Activated naive CD8-positive, alpha-beta T cell treated with anti-CD3 and anti-CD28 coated beads, Interleukin-2, amount 50 U/mL, for 24 hours (primary cell): ENCODE data around the gene OR2V1.
"Not testable (repeated sequence)": the region's sequence is repeated elsewhere in the genome, so short reads cannot be mapped to it uniquely, and the experiment has no call there.

Experiments
- ATAC-seq: fragments of 150-1000 bp; cut with Tn5 transposase; one replicate; pipeline ENCODE4 v1.10.0; 2021
- DNase-seq: peaks from one replicate; pipeline ENCODE4 v3.0.0; 2021
- H3K27ac Mint-ChIP-seq: one replicate; pipeline ENCODE4 v1.8.0; 2021; ENCODE audit warnings: mild to moderate bottlenecking, mixed read lengths
- H3K27me3 Mint-ChIP-seq: one replicate; pipeline ENCODE4 v1.8.0; 2021; ENCODE audit warnings: mixed read lengths
- H3K36me3 Mint-ChIP-seq: one replicate; pipeline ENCODE4 v1.8.0; 2021; ENCODE audit warnings: low read depth, mixed read lengths
- H3K4me1 Mint-ChIP-seq: one replicate; pipeline ENCODE4 v1.8.0; 2021; ENCODE audit warnings: mixed read lengths
- H3K4me3 Mint-ChIP-seq: one replicate; pipeline ENCODE4 v1.8.0; 2021; ENCODE audit warnings: mild to moderate bottlenecking, moderate library complexity, mixed read lengths
- H3K9me3 Mint-ChIP-seq: one replicate; pipeline ENCODE4 v1.8.0; 2021; ENCODE audit warnings: mixed read lengths

OR2V1 gene

GRCh38 chr5:181130832-181131496 lies at the start of gene OR2V1:
TSS of gene OR2V1 (minus strand) at chr5:181131169. CDS start at chr5:181125304, 5,865 bp downstream.
- DNase-seq (no peak), ATAC-seq (no peak)
- Mint-ChIP-seq H3K9me3 (no peaks in the 10 kb centered on the region), H3K36me3 (no peaks in the 10 kb centered on the region), H3K27me3 (peaks cover 46% of the 10 kb centered on the region), H3K4me1 (no peaks in the 10 kb centered on the region), H3K4me3 (no peak within 1 kb of the TSS), H3K27ac (no peak within 1 kb of the TSS)

GRCh38 chr5:181177559-181177958 lies 46.6 kb upstream of the OR2V1 start:
- not testable (repeated sequence) for H3K4me3 Mint-ChIP-seq, H3K9me3 Mint-ChIP-seq, DNase-seq, ATAC-seq, H3K36me3 Mint-ChIP-seq, H3K27ac Mint-ChIP-seq
- Mint-ChIP-seq H3K4me1 (peaks cover 22% of the 10 kb centered on the region), H3K27me3 (peaks cover 27% of the 10 kb centered on the region)

GRCh38 chr5:181176254-181176952 lies 45.4 kb upstream of the OR2V1 start:
- Mint-ChIP-seq H3K4me1 (peaks cover 21% of the 10 kb centered on the region), H3K27me3 (peaks cover 27% of the 10 kb centered on the region), H3K27ac (no peak overlapping the region), H3K4me3 (no peak overlapping the region), H3K9me3 (no peaks in the 10 kb centered on the region), H3K36me3 (peaks cover 3% of the 10 kb centered on the region)
- DNase-seq (no peak), ATAC-seq (no peak)

GRCh38 chr5:181173420-181174342 lies 42.7 kb upstream of the OR2V1 start:
- Mint-ChIP-seq H3K27me3 (peaks cover 51% of the 10 kb centered on the region), H3K36me3 (peaks cover 3% of the 10 kb centered on the region), H3K4me3 (peak overlapping the region; percentile 82), H3K9me3 (no peaks in the 10 kb centered on the region), H3K4me1 (peaks cover 44% of the 10 kb centered on the region), H3K27ac (peak overlapping the region; percentile 87)
- DNase-seq (peak; percentile 73), ATAC-seq (peak; percentile 87)

GRCh38 chr5:181173027-181173419 lies 42.1 kb upstream of the OR2V1 start:
- peak overlapping the region; percentile 87 for H3K27ac Mint-ChIP-seq
- H3K4me3 Mint-ChIP-seq, result peak overlapping the region; percentile 82
- H3K36me3 Mint-ChIP-seq, result peaks cover 3% of the 10 kb centered on the region
- ATAC-seq, result no peak
- peaks cover 50% of the 10 kb centered on the region for H3K4me1 Mint-ChIP-seq
- DNase-seq, result no peak
- no peaks in the 10 kb centered on the region for H3K9me3 Mint-ChIP-seq
- H3K27me3 Mint-ChIP-seq, result peaks cover 53% of the 10 kb centered on the region

- Mint-ChIP-seq H3K27me3 (peaks cover 59% of the 10 kb centered on the region), H3K27ac (no peak overlapping the region), H3K4me3 (no peak overlapping the region), H3K36me3 (peaks cover 3% of the 10 kb centered on the region), H3K9me3 (no peaks in the 10 kb centered on the region), H3K4me1 (peaks cover 60% of the 10 kb centered on the region)
- no peak for ATAC-seq
- no peak for DNase-seq
These were observed 40.8 kb upstream of the OR2V1 start for GRCh38 chr5:181171782-181172181.

- ATAC-seq (no peak), DNase-seq (no peak)
- H3K27me3 Mint-ChIP-seq, result peaks cover 66% of the 10 kb centered on the region
- no peak overlapping the region for H3K4me3 Mint-ChIP-seq
- H3K36me3 Mint-ChIP-seq, result peaks cover 3% of the 10 kb centered on the region
- H3K27ac Mint-ChIP-seq, result no peak overlapping the region
- peaks cover 68% of the 10 kb centered on the region for H3K4me1 Mint-ChIP-seq
- H3K9me3 Mint-ChIP-seq, result no peaks in the 10 kb centered on the region
These were observed 40.0 kb upstream of the OR2V1 start for GRCh38 chr5:181170996-181171395.

- H3K9me3 Mint-ChIP-seq, result peaks cover 4% of the 10 kb centered on the region
- H3K4me3 Mint-ChIP-seq, result peak overlapping the region; percentile 38
- H3K4me1 Mint-ChIP-seq, result peaks cover 72% of the 10 kb centered on the region
- peaks cover 3% of the 10 kb centered on the region for H3K36me3 Mint-ChIP-seq
- peak overlapping the region; percentile 37 for H3K27ac Mint-ChIP-seq
- DNase-seq (no peak), ATAC-seq (no peak)
- peaks cover 69% of the 10 kb centered on the region for H3K27me3 Mint-ChIP-seq
These were observed 39.4 kb upstream of the OR2V1 start for GRCh38 chr5:181170237-181170825.

GRCh38 chr5:181169459-181170236 lies 38.7 kb upstream of the OR2V1 start:
- H3K36me3 Mint-ChIP-seq, H3K9me3 Mint-ChIP-seq: not testable (repeated sequence)
- peaks cover 76% of the 10 kb centered on the region for H3K4me1 Mint-ChIP-seq
- H3K27ac Mint-ChIP-seq, result peak overlapping the region; percentile 85
- DNase-seq (peak; percentile 88), ATAC-seq (peak; percentile 40)
- peak overlapping the region; percentile 38 for H3K4me3 Mint-ChIP-seq
- H3K27me3 Mint-ChIP-seq, result peaks cover 69% of the 10 kb centered on the region

- H3K9me3 Mint-ChIP-seq, result peaks cover 7% of the 10 kb centered on the region
- H3K27ac Mint-ChIP-seq, result no peak overlapping the region
- no peak for DNase-seq
- H3K4me3 Mint-ChIP-seq, result peak overlapping the region; percentile 38
- peaks cover 76% of the 10 kb centered on the region for H3K4me1 Mint-ChIP-seq
- H3K27me3 Mint-ChIP-seq, result peaks cover 71% of the 10 kb centered on the region
- H3K36me3 Mint-ChIP-seq, result peaks cover 3% of the 10 kb centered on the region
- no peak for ATAC-seq
These were observed 37.7 kb upstream of the OR2V1 start for GRCh38 chr5:181168595-181169118.

- Mint-ChIP-seq H3K9me3 (peaks cover 9% of the 10 kb centered on the region), H3K36me3 (no peaks in the 10 kb centered on the region), H3K4me1 (peaks cover 76% of the 10 kb centered on the region), H3K4me3 (no peak overlapping the region), H3K27me3 (peaks cover 70% of the 10 kb centered on the region), H3K27ac (no peak overlapping the region)
- ATAC-seq (no peak), DNase-seq (peak; percentile 67)
These were observed 37.0 kb upstream of the OR2V1 start for GRCh38 chr5:181167814-181168488.

- peaks cover 72% of the 10 kb centered on the region for H3K4me1 Mint-ChIP-seq
These were observed 36.1 kb upstream of the OR2V1 start for GRCh38 chr5:181166812-181167733.

More at GRCh38 chr5:181166812-181167733, 36.1 kb upstream of the OR2V1 start:
- H3K36me3 Mint-ChIP-seq, result no peaks in the 10 kb centered on the region
- ATAC-seq, result no peak
- H3K27ac Mint-ChIP-seq, result peak overlapping the region; percentile 19
- peaks cover 9% of the 10 kb centered on the region for H3K9me3 Mint-ChIP-seq
- DNase-seq, result no peak
- H3K4me3 Mint-ChIP-seq, result no peak overlapping the region
- H3K27me3 Mint-ChIP-seq, result peaks cover 64% of the 10 kb centered on the region
